HG03571 (cell line): ENCODE results near the gene F2R.

Source experiments
- ATAC-seq: cut with Tn5 transposase; IDR thresholded peaks from one replicate; pipeline ENCODE4 v1.9.1; 2021; ENCODE audit not compliant: unreplicated experiment

Gene F2R

DNA sequence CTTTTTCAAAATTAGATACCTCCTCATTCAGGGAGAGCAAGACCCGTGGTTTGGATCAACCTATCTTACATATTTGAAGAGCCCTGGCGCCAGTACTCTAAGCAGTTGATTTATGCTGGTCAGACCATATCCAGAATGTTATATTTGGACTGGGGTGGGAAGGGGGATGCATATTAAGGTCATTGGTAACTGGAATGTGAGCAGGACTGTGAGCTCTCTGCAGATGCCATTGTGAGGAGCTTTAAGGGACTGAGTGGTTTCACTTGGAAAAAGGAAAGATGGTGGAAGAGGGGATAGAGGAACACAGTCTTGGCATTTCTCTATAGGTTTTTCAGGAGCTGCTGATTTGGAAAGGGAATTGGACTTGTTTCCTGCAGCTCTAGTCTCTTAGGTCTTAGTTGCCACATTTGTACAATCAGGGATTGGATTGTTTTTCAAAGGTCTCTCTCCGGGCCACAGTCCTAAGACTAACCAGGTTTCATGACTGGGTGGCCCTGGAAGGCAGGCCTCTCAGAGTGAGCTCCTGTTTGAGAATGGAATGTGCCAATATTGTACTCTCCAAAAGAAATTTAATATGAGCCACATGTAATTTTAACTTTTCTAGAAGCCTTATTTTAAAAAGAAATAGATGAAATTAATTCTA lies 25.8 kb upstream of the F2R start:
- ATAC-seq: no peak

DNA sequence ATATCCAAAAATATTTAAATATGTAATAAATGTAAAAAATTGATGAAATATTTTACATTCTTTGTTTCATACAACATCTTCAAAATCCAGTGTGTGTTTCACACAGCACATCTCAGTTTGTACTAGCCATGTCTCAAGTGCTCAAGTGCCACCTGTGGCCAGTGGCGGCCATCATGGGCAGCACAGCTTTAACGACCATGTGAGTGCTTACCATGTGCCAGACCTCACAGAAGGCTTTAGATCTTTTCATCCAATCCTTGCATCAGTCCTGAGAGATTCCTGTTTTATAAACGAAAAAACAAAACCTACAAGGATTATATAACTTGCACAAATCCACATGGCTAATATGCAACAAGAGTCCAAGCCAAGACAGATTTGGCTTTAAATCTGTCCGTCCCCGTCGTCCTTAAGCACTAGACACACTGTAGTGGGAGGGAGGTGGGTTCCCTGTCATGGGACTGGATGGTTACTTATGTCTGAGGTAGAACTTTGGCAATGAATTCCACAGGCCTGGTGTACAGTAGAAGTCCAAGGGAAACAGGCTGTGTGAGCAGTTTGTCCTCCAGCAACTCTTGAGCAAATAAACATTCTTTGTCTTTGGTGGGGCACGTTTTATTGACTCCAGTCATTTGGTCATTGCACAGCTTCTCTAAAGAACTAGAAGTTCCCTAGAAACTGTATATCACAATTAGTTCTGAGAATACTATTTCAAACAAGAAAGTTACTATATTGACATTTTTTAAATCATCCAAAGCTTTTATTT lies 25.0 kb upstream of the F2R start:
- ATAC-seq: no peak

DNA sequence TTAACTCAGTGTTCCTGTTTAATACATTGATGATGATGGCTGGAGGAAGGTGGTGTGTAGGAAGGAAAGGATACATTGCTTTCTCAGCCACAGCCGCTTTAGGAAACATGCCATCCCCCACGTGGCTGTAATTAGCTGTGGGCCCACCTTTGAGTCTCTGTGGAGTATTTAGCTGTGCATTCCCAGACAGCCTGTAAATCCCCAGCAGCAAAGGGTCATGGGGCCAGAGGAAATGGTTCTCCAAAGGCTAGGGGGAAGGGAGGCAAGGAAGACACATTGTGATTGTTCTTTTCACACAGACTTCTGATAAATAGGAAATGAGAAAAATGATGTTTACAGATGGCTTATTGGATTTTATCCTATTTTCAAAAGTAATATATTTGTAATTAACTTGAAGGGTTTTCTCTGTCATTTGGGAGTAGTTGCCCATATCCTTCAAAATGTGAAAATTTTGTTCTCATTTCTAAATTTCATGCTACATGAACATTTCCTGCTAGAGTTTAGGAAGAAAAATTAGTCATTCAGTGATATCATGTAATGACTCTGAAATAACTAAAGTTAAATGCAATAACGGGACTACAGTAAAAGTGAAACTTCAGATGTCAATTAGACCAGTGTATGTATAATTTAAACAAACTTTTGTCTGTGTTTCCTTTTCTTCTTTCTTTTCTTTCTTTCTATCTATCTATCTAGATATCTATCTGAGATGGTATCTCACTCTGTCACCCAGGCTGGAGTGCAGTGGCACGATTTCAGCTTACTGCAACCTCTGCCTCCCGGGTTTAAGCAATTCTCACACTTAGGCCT lies 24.3 kb upstream of the F2R start:
- no peak for ATAC-seq

DNA sequence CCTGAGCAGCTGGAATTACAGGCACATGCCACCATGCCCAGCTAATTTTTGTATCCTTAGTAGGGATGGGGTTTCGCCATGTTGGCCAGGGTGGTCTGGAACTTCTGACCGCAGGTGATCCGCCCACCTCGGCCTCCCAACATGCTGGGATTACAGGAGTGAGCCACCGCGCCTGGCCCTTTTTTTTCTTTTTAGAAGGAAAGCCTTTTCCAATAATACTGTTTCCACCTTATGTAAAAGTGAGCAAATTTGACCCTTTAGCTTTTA lies 23.7 kb upstream of the F2R start:
- ATAC-seq: no peak

DNA sequence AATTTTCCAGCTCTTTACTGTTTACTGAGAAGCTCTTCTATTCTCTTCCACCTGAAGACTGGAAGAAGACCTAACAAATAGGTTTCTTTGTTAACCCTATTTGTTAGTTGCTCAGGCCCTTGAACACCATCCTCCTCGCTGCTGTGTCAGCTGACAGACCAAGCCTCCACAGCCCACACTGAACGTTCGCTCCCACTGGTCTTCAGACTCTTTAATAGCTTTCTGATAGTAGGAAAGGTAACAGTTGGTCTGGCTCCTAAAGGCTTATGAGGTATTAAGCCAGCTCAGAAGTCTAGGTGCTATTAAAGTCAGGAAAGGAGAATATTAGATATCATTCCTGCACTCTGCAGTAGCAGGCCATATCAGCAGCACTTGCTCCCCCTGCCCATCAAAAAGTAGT lies 23.3 kb upstream of the F2R start:
- no peak for ATAC-seq

DNA sequence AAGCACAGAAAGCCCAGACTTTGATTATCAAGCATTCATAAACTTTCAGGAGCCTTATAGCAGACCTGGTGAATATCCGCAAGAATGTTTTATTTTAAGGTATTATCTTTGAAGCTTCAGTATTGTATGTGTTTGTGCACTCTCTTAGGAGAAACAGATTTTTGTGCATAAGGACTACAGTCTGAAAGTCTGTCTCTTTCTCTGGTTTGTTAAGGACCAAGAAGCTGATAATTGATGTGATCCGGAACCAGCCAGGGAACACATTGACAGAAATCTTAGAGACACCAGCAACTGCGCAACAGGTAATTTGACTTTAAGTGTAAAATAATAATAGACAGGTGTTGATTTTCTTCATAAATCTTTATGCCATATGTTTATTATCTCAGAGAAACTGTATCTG lies 22.8 kb upstream of the F2R start:
- ATAC-seq: no peak

DNA sequence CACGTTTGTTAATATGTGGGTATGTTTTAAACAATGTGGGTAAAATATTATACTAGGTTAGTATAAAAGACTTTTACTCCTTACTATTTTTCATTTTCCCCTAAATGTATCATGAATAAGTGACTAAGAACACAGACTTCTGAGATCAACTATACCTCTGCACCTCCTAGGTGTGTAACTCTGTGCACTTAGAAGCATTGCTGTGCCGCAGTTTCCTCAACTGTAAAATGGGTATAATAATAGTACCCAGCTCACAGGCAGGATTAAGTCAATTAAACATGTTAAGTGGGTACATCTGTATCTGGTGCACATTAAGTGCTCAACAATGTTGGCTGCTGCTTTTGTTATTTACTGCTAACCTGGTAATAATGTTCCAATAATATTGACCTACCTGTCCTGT lies 21.6 kb upstream of the F2R start:
- no peak for ATAC-seq

DNA sequence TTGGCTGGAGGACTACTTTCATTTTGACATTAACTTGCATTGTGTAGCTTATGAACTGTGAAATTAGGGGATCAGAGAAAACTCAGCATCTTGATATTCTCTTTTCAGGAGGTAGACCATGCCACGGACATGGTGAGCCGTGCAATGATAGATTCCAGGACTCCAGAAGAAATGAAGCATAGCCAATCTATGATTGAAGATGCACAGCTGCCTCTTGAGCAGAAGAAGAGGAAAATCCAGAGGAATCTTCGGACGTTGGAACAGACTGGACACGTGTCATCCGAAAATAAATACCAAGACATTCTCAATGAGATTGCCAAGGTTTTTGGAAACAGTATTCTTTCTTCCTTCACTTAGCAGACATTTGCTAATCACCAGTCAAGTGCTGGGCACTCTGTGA lies 20.6 kb upstream of the F2R start:
- ATAC-seq: no peak

DNA sequence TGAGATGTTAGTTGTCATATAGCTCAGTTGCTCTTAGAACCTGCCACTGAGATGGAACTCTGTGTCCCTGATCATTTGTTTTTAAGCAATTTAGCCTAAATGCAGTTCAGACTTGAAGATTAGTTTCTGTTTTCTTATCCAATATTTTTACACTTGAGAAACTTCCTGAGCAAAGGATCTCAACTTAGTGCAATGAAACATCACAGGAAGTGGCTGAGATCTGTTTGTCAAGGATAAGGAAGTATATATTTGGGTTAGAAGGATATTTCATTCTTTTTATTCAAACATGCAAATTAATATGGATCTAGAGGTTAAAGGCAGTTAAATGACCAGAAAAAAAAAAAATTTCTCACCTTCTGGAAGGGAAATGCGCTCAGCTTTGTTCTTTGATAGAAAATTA lies 19.7 kb upstream of the F2R start:
- no peak for ATAC-seq

DNA sequence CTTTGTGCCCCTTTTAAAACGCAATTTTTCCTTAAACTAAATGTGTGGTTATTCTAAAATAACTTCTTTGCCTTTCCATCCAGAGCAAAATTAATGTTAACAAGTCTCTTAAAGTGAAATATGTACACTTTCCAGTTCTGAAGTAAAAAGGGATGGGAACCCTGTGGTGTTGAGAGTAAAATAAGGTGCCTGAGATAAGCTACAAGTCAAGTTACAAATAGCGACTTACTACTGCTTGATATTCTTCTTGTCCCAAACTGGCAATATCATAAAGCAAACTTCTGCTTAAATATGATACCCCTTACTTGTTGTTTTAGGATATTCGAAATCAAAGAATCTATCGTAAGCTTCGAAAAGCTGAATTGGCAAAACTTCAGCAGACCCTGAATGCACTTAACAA lies 18.3 kb upstream of the F2R start:
- ATAC-seq: no peak

DNA sequence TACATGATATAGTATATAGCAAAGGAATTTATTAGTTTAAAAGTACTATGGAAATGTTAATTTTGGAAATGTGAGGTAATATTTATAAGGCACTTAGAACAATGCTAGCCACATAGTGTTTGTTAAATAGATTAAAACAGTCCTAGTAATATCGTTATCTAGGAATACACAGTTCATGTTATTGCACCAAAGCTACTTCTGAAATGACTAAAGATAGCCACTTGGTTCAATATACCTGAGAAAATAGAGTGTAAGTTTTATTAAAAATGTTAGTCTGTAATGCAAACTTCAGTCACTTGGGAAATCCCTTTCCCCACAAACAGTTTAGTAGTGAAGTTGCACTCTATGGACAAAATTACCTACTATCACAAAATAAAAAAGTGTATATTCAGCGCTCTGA lies 15.4 kb upstream of the F2R start:
- no peak for ATAC-seq

DNA sequence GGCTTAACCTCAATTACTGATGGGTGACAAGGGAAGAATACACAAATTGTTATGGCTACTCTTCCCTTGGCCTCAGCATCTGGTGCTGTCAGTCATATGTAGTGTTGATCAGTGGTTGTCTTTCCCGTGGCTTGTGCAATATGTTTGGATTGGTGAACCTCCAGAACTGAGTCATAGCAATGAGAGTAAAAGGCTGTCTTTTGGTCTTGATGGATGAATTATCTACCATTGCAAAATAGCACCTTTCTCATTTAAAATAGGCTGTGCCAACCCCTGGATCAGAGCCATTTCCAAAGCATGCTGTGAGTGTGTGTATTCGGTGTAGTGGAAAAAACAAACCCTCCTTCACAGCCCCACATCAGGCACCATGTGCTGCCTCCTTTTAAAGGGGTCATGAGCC lies 14.6 kb upstream of the F2R start:
- no peak for ATAC-seq

DNA sequence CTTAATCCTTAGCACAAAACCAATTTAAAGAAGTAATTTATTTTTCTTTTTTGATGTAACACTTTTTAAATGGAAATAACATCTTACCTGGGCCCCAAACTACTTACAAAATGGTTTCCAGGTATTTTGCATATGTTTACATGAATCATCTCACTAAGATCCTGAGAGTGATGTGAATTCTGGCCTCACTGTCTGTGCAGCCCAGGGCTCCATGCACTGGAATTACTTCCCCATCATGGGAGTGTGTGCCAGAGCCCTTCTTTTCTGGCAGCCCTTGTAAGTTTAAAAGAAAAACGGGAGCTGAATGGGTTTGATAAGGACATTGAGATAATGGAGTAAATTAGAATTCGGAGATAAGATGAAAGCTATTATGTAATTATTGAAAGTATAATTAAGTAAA lies 12.2 kb upstream of the F2R start:
- ATAC-seq: no peak

DNA sequence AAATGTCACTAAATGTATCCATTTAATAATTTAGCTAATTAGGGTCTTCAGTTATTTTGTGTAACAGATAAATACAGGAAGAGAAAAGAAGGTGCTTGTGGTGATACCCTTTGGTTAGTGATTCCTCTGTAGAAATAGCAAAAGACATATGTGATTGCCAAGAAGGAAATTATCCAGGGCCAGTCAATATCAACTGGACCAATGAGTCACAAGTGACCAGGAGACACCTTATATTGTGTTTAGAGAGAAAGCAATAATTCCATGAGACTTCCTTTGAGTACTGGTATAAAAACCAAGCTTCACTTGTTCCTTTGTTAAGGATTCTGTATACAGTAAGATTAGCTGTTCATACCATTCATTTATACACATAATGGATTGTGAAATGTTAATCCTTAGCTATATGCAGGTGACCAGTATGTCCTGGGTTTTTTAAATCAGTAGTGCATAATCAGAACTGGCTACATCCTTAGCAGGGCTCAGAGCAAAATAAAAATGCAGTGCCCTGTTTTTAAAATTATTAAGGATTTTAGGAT lies 11.7 kb upstream of the F2R start:
- no peak for ATAC-seq

DNA sequence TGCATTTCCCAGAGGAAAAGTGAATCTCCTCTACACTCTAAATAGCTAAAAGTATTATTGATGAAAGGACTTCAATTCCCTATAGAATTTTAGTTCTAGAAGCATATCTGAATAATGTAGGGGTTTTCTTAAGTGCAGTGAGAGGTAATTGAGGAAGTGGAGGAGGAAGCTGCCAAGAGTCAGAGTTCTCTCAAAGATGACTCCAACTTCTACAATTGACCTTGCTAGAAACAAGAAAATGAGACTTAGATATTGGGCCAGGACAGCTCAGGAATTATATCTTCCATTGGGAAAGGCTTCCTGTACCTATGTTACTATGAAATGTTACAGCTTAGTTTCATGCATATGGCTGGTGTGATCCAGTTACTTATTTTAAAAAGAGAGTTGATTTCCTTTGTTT lies 10.4 kb upstream of the F2R start:
- ATAC-seq: no peak

DNA sequence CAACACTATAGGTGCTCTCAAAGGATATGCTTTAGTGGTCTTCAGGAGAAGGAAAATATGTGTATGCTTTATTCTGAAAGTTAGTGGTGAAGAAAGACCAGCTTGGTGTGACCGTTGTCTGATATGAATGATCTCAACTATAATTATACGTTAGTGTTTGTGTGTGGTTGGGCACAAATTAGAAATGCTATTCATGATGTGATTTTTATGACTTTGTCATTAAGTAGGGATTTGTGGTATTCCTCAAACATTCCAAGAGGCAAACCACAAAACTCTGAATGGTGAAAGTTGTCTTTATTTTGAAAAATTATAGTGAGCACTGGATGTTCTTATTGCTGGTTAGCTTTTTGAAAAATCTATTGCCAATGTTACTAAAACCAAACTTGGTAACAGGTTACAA lies 6.2 kb upstream of the F2R start:
- no peak for ATAC-seq

DNA sequence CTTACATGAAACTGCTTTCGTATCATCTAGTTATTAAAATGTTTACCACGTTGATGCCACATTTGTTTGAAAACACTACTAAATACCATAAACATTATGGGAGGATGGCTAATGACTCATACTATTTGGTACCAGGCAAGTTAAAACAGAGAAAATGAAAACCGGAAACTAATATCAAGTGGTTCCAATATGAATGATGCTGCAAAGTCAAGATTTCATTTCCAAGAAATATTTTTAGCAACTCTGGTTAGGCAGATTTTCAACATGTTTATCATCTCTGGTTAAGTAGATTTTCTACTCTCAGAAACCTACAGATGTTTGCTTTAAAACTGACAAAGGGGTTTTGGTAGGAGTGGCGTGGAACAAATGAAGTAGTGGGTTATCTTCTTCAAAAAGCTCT lies 4.9 kb upstream of the F2R start:
- no peak for ATAC-seq

DNA sequence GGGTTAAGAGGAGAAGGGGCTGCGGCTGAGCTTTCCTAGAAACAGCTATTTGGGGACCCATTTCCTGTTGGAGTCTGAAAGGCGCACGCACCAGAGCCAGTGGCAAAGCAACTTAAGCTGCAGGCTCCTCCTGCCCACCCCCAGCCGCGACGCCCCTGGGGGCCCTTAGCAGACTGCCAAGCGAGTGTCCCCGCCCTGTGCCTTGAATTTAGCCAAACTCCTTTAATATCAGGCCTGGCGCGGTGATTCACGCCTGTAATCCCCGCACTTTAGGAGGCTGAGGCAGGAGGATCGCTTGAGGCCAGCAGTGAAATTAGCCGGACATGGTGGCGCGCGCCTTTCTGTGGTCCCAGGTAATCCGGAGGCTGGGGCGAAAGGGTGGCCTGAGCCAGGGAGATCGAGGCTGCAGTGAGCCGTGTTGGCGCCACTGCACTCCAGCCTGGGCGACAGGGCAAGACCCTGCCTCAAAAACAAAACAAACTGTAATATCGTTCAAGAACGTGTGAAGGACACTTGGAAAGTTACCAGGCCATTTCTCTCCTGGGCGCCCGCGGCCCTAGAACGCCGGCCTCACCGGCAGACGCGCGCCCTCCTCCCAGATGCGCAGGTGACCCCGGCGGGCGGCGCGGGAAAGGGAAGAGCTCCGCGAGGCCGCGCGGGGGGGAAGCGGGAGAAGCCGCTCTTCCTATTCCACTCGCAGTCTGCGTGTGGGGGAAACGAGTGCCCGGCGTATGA lies 1.0 kb upstream of the F2R start:
- no peak for ATAC-seq

DNA sequence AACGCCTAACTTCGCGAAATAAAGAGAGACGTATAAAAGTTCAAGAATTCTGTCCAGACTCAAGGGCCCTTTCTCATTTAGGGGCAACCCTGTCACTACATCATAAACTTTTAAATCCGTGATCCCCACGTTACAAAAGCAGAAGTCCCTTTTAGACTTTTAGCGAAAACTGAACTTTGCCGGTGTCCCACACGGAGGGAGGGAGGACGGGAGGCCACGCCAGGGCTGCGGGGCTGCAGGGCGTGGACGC lies 515 bp upstream of the F2R start:
- no peak for ATAC-seq

DNA sequence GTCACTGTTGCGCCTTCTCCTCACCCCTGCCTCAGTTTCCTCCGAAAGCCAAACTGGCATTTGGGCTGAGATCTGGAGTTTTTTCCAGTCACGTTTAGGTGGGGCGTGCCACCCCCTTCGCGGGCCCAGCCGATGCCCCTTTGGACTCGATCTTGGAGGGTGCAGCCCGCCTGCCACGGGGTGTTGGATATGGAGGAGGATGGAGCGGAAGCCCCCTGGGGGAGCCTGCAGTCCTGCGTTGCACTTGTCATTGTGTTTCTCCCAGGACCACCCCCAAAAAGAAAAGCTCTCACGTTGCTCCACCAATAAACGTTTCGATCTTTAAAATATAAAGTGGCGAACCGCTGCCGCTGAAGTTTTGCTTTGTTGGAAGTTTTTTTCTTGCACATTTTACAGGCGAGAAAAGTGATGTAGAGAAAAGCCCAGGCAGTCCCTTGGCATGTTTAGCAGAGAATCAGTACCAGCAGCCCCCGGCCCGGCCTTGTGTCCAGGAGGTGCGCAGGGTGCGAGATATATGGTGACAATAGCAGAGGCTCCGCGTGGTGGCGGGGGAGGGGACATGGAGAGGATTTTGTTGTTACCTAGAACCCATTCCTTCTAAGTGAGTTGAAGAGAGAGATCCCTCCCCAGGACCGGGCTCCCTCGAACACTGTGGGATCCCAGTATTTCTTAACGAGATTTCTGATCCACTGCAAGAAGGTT lies 681 bp downstream of the F2R start:
- no peak for ATAC-seq
